Large intestine (tissue), 3 donors: ENCODE data around the gene RIPK4. TPM values are rescaled to one million over a fixed set of nuclear protein-coding genes. Genes with fewer than 3 reads are reported as not detected.

Experiments used
- DNase-seq, 2 donors: peaks; one replicate each; pipeline versions ENCODE4 v3.0.0 to v3.0.0-alpha.2; 2013
- H3K27ac ChIP-seq: one replicate; pipeline ENCODE4 v1.5.1; 2013; ENCODE audit warnings: low read length
- H3K27me3 ChIP-seq: 2 replicates; pipeline ENCODE4 v1.6.1; 2013; ENCODE audit warnings: low read length; ENCODE audit not compliant: control insufficient read depth, insufficient read depth
- H3K36me3 ChIP-seq: 2 replicates; pipeline ENCODE4 v1.6.1; 2013; ENCODE audit warnings: low read length; ENCODE audit not compliant: control insufficient read depth, insufficient read depth
- H3K4me1 ChIP-seq: one replicate; pipeline ENCODE4 v1.6.1; 2013; ENCODE audit warnings: low read length; ENCODE audit not compliant: control insufficient read depth, insufficient read depth
- H3K4me3 ChIP-seq: one replicate; pipeline ENCODE4 v1.5.1; 2013; ENCODE audit warnings: low read length
- H3K9me3 ChIP-seq: one replicate; pipeline ENCODE4 v1.6.1; 2013; ENCODE audit warnings: mild to moderate bottlenecking, low read depth, low read length, moderate library complexity; ENCODE audit not compliant: control insufficient read depth
- WGBS: methylation state at CpG from one replicate; pipeline ENCODE4 v1.1.5; 2013; ENCODE audit warnings: low lambda C conversion rate; ENCODE audit not compliant: insufficient coverage; 5-methylcytosine and 5-hydroxymethylcytosine counted together
- polyA plus RNA-seq: library from polyadenylated mRNA; unstranded; fragments of 120-200 nt; gene quantifications from one replicate; pipeline ENCODE4 v1.2.1, GENCODE V29; 2013

Gene RIPK4
- polyA plus RNA-seq, 1 donor = 22.2 TPM

DNA sequence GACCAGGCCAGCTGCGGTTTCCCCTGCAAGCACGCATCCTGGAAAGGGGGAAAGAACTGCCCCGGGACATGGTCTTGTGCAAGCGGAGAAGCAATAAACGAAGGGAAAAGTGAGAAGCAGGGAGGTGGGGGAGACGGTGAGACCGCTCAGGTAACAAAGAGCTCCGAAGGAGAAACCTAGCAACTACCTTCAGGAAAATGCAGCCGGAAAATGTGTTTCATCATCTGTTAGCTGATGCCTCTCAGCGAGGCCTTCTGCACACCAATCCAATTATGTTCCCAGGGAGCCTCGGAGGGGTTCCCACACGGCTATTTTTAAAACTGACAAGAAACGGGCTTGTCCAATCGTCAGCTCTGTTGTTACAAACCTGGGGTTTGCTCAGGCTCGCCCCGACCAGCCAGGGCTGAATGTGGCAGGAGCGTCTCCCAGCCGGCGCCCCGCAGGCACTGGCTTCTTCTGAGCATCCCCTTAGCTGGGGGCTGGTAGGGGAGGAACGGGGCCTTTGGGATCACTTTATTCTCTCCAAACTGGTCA, 3.4 kb downstream of the RIPK4 start:
- DNase-seq = peak in 1 of 2 donors; percentile 60
- no CpG with 5 or more reads among the region's 21 CpGs for WGBS
- H3K27me3 ChIP-seq = peaks cover 59% of the 10 kb centered on the region
- H3K4me3 ChIP-seq = peak overlapping the region; percentile 70
- no peaks in the 10 kb centered on the region for H3K9me3 ChIP-seq
- peak overlapping the region; percentile 91 for H3K27ac ChIP-seq
- peaks cover 49% of the 10 kb centered on the region for H3K4me1 ChIP-seq
- H3K36me3 ChIP-seq = no peaks in the 10 kb centered on the region

DNA sequence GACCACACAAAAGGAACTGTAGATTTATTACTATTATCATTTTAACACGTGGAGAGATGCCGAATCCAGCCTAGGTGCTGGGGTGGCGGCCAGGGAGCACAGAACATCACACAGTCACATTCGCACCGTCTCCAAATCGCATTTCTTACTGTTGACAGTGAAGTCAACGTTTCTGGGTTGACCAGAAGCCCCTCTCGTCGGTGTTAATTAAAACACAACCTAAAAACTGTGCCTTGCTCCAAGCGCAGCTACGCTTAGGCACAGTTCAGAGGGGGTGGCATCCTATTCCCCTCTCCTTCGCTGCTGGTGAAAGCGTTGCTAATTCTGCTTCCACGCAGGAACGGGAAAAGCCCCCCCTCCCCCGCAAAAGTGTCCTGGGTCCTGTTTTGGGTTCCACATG, 4.1 kb downstream of the RIPK4 start:
- H3K27ac ChIP-seq = peak overlapping the region; percentile 91
- no CpG with 5 or more reads among the region's 16 CpGs for WGBS
- no peaks in the 10 kb centered on the region for H3K9me3 ChIP-seq
- no peak overlapping the region for H3K4me3 ChIP-seq
- H3K36me3 ChIP-seq = no peaks in the 10 kb centered on the region
- no peak for DNase-seq
- peaks cover 49% of the 10 kb centered on the region for H3K4me1 ChIP-seq
- H3K27me3 ChIP-seq = peaks cover 54% of the 10 kb centered on the region

DNA sequence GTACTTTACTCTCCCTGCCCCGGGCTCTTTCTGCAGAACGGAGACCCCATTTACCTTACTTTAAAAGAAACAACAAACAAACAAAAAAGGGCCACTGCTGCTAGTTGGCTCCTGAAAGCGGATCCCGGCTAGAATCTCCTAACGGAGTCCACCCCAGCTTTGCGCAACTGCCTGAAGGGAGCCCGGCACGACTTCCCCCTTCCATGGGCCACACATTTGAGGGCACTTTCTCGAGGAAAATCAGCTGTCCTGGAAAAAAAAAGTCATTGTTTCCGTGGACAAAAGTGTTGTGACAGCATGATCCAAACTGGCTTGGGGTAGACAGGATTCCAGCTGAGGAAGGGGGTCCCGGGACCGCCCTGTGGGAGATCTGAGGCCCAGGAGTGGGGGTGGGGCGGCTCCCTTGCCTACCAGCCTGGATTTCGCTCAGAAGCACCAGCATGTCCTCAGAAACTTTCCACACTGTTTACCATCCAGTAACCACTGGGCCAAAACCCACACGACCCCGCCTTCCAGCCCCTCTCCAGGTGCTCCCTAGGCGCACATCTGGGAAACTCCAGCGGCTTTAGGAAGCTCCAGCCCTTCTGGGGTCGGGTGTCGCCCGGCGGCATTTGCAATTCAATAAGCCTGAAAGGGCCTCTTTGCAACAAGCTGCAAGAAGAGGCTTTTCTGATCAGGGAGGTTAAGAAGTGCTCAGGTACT, 4.8 kb downstream of the RIPK4 start:
- no peaks in the 10 kb centered on the region for H3K9me3 ChIP-seq
- H3K4me3 ChIP-seq = peak overlapping the region; percentile 5
- H3K36me3 ChIP-seq = no peaks in the 10 kb centered on the region
- peaks cover 49% of the 10 kb centered on the region for H3K27me3 ChIP-seq
- peaks cover 49% of the 10 kb centered on the region for H3K4me1 ChIP-seq
- WGBS = no CpG with 5 or more reads among the region's 22 CpGs
- H3K27ac ChIP-seq = peak overlapping the region; percentile 44
- DNase-seq = no peak

DNA sequence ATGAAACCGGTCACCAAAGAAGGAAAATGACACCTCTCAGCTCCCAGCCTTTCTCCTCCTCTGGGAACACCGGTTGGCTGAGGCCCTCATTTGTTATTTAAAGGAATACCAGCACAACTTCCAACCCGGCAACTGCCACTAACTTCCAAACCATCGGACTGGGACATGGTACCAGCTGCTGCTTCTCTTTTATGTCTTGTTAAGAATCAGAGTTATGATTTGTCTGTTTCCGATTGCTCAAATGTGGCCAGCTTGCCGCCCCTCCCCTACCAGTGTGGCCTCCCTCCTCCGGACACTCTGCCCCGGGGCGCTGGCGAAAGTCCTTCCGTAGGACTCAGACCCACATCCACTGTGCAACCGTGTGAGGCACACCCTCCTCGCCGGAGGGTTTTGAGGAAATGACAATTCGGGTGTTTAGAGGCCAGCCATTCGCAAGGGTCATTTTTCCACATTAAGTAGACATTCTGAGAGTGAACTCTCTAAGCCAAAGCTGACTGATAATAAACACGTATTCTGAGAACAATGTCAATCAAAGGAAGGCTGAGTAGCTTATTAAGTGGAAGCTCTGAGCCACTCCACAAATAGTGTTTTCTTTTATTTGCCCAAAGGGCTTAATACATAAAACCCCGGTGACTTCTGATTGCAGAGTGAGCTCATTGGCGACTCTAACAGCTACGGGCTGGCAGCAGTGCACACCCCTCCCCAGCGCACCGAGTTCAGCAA, 5.5 kb downstream of the RIPK4 start:
- no peaks in the 10 kb centered on the region for H3K9me3 ChIP-seq
- 20% methylated on average over 2 of the region's 22 CpGs for WGBS
- peak in 1 of 2 donors; percentile 52 for DNase-seq
- H3K4me1 ChIP-seq = peaks cover 49% of the 10 kb centered on the region
- peaks cover 47% of the 10 kb centered on the region for H3K27me3 ChIP-seq
- peaks cover 4% of the 10 kb centered on the region for H3K36me3 ChIP-seq
- peak overlapping the region; percentile 44 for H3K27ac ChIP-seq
- H3K4me3 ChIP-seq = peak overlapping the region; percentile 17

DNA sequence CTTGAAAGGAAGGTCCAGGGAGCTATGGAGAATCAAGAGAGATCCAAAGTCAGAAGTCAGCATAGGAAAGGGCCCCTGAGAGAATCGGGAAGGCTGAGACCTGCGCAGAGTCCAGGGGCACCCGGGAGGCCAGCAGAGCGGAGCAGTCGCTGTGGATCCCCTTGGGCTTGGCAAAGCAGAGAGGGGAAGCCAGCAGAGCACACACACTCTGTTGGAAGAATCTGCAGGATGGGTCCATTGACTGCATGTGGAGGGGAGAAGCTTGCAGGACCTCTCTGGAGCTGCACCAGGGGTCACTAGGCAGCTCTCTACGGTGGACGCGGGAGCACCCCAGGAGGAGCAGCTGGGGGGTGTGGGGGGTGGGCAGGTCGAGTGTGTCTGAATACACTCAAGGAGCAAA, 6.4 kb downstream of the RIPK4 start:
- no CpG with 5 or more reads among the region's 9 CpGs for WGBS
- peaks cover 39% of the 10 kb centered on the region for H3K27me3 ChIP-seq
- H3K9me3 ChIP-seq = no peaks in the 10 kb centered on the region
- no peak overlapping the region for H3K27ac ChIP-seq
- no peak overlapping the region for H3K4me3 ChIP-seq
- peaks cover 49% of the 10 kb centered on the region for H3K4me1 ChIP-seq
- no peak for DNase-seq
- peaks cover 13% of the 10 kb centered on the region for H3K36me3 ChIP-seq

DNA sequence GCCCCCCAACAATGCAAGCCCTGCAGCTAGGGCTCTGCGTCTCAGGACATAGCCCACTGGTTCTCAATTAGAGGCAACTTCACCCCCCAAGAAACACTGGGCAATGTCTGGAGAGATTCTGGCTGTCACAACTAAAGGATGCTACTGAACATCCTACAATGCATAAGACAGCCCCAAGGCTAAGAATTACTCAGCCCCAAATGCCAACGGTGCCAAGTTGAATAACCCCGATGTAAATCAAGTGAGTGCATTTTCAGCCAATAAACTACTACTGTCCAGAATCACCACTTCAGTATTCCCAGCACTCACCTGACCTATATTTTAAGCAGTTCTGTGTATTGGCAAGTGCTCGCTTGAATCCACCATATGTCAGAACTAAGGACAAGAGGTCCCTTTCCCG, 6.9 kb downstream of the RIPK4 start:
- peaks cover 18% of the 10 kb centered on the region for H3K36me3 ChIP-seq
- no peak overlapping the region for H3K27ac ChIP-seq
- no CpG with 5 or more reads among the region's 5 CpGs for WGBS
- H3K27me3 ChIP-seq = peaks cover 35% of the 10 kb centered on the region
- no peak overlapping the region for H3K4me3 ChIP-seq
- no peaks in the 10 kb centered on the region for H3K9me3 ChIP-seq
- peaks cover 49% of the 10 kb centered on the region for H3K4me1 ChIP-seq
- no peak for DNase-seq

DNA sequence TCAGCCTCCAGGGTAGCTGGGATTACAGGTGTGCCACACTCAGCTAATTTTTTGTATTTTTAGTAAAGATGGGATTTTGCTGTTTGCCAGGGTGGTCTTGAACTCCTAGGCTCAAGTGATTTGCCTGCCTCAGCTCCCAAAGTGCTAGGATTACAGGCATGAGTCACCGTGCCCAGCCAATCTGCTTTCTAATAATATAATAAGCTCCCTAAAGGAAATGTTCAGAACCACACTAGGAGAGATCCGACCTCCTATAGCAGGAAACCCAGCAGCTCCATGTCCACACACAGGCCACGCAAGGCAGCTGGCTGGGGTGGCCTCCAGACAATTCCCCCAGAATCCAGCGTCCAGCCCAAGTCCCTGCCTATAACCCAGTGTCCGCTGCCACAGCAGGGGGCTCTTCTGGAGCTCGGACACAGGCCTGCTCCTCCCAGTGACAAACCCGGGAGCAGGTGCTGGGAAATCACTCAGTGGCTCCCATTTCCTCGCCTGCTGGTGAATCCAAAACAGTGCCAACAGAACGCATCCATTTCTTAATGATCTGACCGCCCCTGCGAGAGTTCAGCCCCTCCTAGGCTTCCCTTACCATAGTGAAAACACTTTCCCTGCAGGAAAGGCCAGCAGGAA, 7.5 kb downstream of the RIPK4 start:
- H3K9me3 ChIP-seq = no peaks in the 10 kb centered on the region
- peaks cover 35% of the 10 kb centered on the region for H3K27me3 ChIP-seq
- no peak overlapping the region for H3K4me3 ChIP-seq
- DNase-seq = no peak
- no CpG with 5 or more reads among the region's 11 CpGs for WGBS
- peaks cover 24% of the 10 kb centered on the region for H3K36me3 ChIP-seq
- no peak overlapping the region for H3K27ac ChIP-seq
- H3K4me1 ChIP-seq = peaks cover 43% of the 10 kb centered on the region

DNA sequence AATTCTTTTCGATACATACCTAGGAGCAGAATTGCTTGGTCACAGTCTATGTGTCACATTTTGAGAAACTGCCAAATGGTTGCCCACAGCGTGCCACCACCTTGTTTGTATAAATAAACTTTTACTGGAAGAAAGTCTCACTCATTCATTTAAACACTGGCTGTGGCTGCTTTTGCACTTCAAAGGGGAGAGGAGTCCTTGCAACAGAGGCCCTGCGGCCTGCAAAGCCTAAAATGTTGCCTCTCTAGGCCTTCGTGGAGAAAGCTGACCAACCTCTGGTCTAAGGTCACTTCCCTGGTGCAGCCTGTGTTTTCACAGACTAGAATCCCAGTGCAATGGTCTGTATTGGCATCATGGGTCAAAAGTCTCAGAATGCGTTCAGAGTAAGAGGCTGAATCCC, 8.3 kb downstream of the RIPK4 start:
- Histone ChIP-seq H3K9me3 (no peaks in the 10 kb centered on the region), H3K27me3 (peaks cover 27% of the 10 kb centered on the region), H3K36me3 (peaks cover 29% of the 10 kb centered on the region), H3K4me3 (no peak overlapping the region), H3K4me1 (peaks cover 35% of the 10 kb centered on the region), H3K27ac (no peak overlapping the region)
- 100% methylated on average over 1 of the region's 5 CpGs for WGBS
- no peak for DNase-seq

DNA sequence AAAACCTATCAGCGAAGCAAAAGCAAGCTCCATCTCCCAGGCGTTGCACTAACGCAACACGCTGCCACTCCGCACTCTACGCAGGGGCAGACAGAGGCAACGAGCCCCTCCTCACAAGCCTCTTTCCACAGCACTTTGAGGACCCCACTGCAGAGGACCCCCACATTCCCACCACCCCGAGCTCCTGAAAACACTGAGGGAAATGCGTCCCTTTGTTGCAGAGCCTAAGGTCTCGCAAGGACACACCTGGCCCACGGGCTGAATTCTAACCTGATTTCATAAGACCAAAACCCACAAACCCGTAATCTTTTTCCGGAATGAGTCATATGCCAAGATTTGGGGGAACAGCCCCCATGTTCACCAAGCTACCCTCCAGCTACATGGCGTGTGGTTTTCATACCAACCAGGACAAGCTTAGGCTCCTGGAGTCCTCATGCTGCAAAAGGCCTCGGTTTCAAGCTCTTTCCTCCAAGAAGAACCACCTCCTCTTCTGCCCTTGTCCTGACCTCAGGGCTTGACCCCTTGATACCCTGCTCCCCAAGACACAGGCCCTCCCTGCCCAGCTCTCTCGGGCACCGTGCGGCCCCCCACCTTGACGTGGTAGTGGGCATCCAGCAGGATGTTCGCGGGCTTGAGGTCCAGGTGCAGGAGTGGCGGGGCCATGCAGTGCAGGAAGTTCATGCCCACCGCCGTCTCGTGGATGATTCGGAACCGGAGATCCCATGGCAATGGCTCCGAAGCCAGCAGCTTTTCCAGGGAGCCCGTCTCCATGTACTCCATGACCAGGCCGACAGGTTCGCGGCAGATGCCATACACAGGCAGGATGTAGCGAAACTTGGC, 10.7 kb downstream of the RIPK4 start:
- Histone ChIP-seq H3K9me3 (no peaks in the 10 kb centered on the region), H3K36me3 (peaks cover 41% of the 10 kb centered on the region), H3K4me3 (no peak overlapping the region), H3K27me3 (peaks cover 3% of the 10 kb centered on the region), H3K27ac (no peak overlapping the region), H3K4me1 (peaks cover 26% of the 10 kb centered on the region)
- WGBS = no CpG with 5 or more reads among the region's 33 CpGs
- DNase-seq = no peak
